Measurements from ENCODE around the gene MATN1. TPM values are rescaled to one million over a fixed set of nuclear protein-coding genes. Genes with fewer than 3 reads are reported as not detected.

The MATN1 gene
- polyA plus RNA-seq, 1 donor from 2014 or later = 0.22 TPM

- Histone ChIP-seq H3K9me3 (ENCODE audit: low read length) (no peaks in the 10 kb centered on the region), H4K20me1 (ENCODE audit: insufficient read depth) (no peaks in the 10 kb centered on the region), H3F3A (ENCODE audit: insufficient read depth, low read length, poor library complexity, severe bottlenecking) (no peaks in the 10 kb centered on the region), H3K9me2 (ENCODE audit: insufficient read depth, low read length) (no peaks in the 10 kb centered on the region), H2AFZ (ENCODE audit: low read depth, low read length) (no peak overlapping the region), H3K9ac (ENCODE audit: low read length) (no peak overlapping the region), H3K27ac (ENCODE audit: low read length) (no peak overlapping the region), H3K27me3 (ENCODE audit: insufficient read depth, low read depth, low read length) (no peaks in the 10 kb centered on the region), H3K4me3 (ENCODE audit: low read length) (no peak overlapping the region), H3K79me2 (replicated peaks; ENCODE audit: insufficient read depth, low read length) (no peaks in the 10 kb centered on the region), H3K4me2 (ENCODE audit: low read length) (no peak overlapping the region), H3K36me3 (ENCODE audit: insufficient read depth, low read length) (no peaks in the 10 kb centered on the region)
- no peak for TF ChIP-seq EP300 (conservative IDR thresholded peaks at IDR 0.05; ENCODE audit: poor library complexity, severe bottlenecking)
- no peak for TF ChIP-seq MXI1 (conservative IDR thresholded peaks at IDR 0.05; ENCODE audit: poor library complexity, severe bottlenecking)
- TF ChIP-seq REST (IDR thresholded peaks at IDR 0.05; ENCODE audit: borderline replicate concordance) = no peak
- TF ChIP-seq RAD21 (conservative IDR thresholded peaks at IDR 0.05) = no peak
- TF ChIP-seq TAF1 (IDR thresholded peaks at IDR 0.05; ENCODE audit: low read depth) = no peak
- no peak for TF ChIP-seq EZH2 (IDR thresholded peaks at IDR 0.05; ENCODE audit: borderline replicate concordance, insufficient read depth, low read length, poor library complexity, severe bottlenecking)
- no peak for TF ChIP-seq SMC3 (conservative IDR thresholded peaks at IDR 0.05; ENCODE audit: poor library complexity)
- TF ChIP-seq POLR2AphosphoS5 (IDR thresholded peaks at IDR 0.05) = no peak
- no peak for TF ChIP-seq CTCF (IDR thresholded peaks at IDR 0.05; ENCODE audit: poor library complexity, severe bottlenecking)
Observed at GRCh38 chr1:30770150-30770549, 46.8 kb upstream of the MATN1 start.

GRCh38 chr1:30768830-30769718 lies 45.7 kb upstream of the MATN1 start:
- H3K9ac ChIP-seq (ENCODE audit: low read length) = no peak overlapping the region
- no peak overlapping the region for H3K4me3 ChIP-seq (ENCODE audit: low read length)
- H3K4me2 ChIP-seq (ENCODE audit: low read length) = no peak overlapping the region
- H2AFZ ChIP-seq (ENCODE audit: low read depth, low read length) = no peak overlapping the region
- no peaks in the 10 kb centered on the region for H3K27me3 ChIP-seq (ENCODE audit: insufficient read depth, low read depth, low read length)
- no peaks in the 10 kb centered on the region for H3K9me2 ChIP-seq (ENCODE audit: insufficient read depth, low read length)
- no peak overlapping the region for H3K27ac ChIP-seq (ENCODE audit: low read length)
- no peaks in the 10 kb centered on the region for H3K36me3 ChIP-seq (ENCODE audit: insufficient read depth, low read length)
- no peaks in the 10 kb centered on the region for H4K20me1 ChIP-seq (ENCODE audit: insufficient read depth)
- no peaks in the 10 kb centered on the region for H3K9me3 ChIP-seq (ENCODE audit: low read length)
- no peaks in the 10 kb centered on the region for H3F3A ChIP-seq (ENCODE audit: insufficient read depth, low read length, poor library complexity, severe bottlenecking)
- no peak for TF ChIP-seq MXI1 (conservative IDR thresholded peaks at IDR 0.05; ENCODE audit: poor library complexity, severe bottlenecking)
- TF ChIP-seq POLR2AphosphoS5 (IDR thresholded peaks at IDR 0.05) = no peak
- no peak for TF ChIP-seq EZH2 (IDR thresholded peaks at IDR 0.05; ENCODE audit: borderline replicate concordance, insufficient read depth, low read length, poor library complexity, severe bottlenecking)
- TF ChIP-seq SMC3 (conservative IDR thresholded peaks at IDR 0.05; ENCODE audit: poor library complexity) = no peak
- TF ChIP-seq TAF1 (IDR thresholded peaks at IDR 0.05; ENCODE audit: low read depth) = no peak
- no peak for TF ChIP-seq CTCF (IDR thresholded peaks at IDR 0.05; ENCODE audit: poor library complexity, severe bottlenecking)
- H3K79me2 ChIP-seq (replicated peaks; ENCODE audit: insufficient read depth, low read length) = no peaks in the 10 kb centered on the region

All from neural cell (in vitro differentiated cells).